ENCODE data around the gene C13orf46. TPM values are rescaled to one million over a fixed set of nuclear protein-coding genes. Genes with fewer than 3 reads are reported as not detected.

Gene C13orf46
- total RNA-seq, 2 experiments from 2014 or later, result 4.0 to 4.9 TPM

GRCh38 chr13:113967729-113968462 lies 6.0 kb downstream of the C13orf46 start:
- Mint-ChIP-seq H3K4me1 (no peaks in the 10 kb centered on the region), H3K36me3 (peaks cover 4% of the 10 kb centered on the region), H3K4me3 (no peak overlapping the region), H3K27ac (no peak overlapping the region), H3K27me3 (no peaks in the 10 kb centered on the region), H3K9me3 (no peaks in the 10 kb centered on the region)
- DNase-seq (no peak), ATAC-seq (ENCODE audit: low read depth) (no peak)
- POLR2A ChIA-PET, result no interaction called here

- H3K27me3 Mint-ChIP-seq, result no peaks in the 10 kb centered on the region
- peaks cover 4% of the 10 kb centered on the region for H3K36me3 Mint-ChIP-seq
- no peaks in the 10 kb centered on the region for H3K9me3 Mint-ChIP-seq
- no peak for ATAC-seq (ENCODE audit: low read depth)
- H3K27ac Mint-ChIP-seq, result no peak overlapping the region
- DNase-seq, result no peak
- POLR2A ChIA-PET, result no interaction called here
- H3K4me3 Mint-ChIP-seq, result no peak overlapping the region
- H3K4me1 Mint-ChIP-seq, result no peaks in the 10 kb centered on the region
Measured at GRCh38 chr13:113967206-113967720, 6.6 kb downstream of the C13orf46 start.

- no peak overlapping the region for H3K4me3 Mint-ChIP-seq
- no peak for DNase-seq
- no peaks in the 10 kb centered on the region for H3K4me1 Mint-ChIP-seq
- no peak for ATAC-seq (ENCODE audit: low read depth)
- POLR2A ChIA-PET, result no interaction called here
- H3K9me3 Mint-ChIP-seq, result peaks cover 3% of the 10 kb centered on the region
- no peak overlapping the region for H3K27ac Mint-ChIP-seq
- H3K27me3 Mint-ChIP-seq, result no peaks in the 10 kb centered on the region
- H3K36me3 Mint-ChIP-seq, result peaks cover 4% of the 10 kb centered on the region
Measured at GRCh38 chr13:113965968-113966884, 7.7 kb downstream of the C13orf46 start.

- ATAC-seq (ENCODE audit: low read depth) (no peak), DNase-seq (no peak)
- Mint-ChIP-seq H3K27me3 (no peaks in the 10 kb centered on the region), H3K4me1 (no peaks in the 10 kb centered on the region), H3K9me3 (peaks cover 5% of the 10 kb centered on the region), H3K27ac (no peak overlapping the region), H3K36me3 (peaks cover 5% of the 10 kb centered on the region), H3K4me3 (no peak overlapping the region)
- POLR2A ChIA-PET, result no interaction called here
Measured at GRCh38 chr13:113965383-113965874, 8.4 kb downstream of the C13orf46 start.

GRCh38 chr13:113964251-113964995 lies 9.5 kb downstream of the C13orf46 start:
- POLR2A ChIA-PET, result no interaction called here
- no peak for ATAC-seq (ENCODE audit: low read depth)
- H3K4me1 Mint-ChIP-seq, result no peaks in the 10 kb centered on the region

GRCh38 chr13:113963376-113963775 lies 10.5 kb downstream of the C13orf46 start:
- DNase-seq (no peak), ATAC-seq (ENCODE audit: low read depth) (no peak)
- H3K36me3 Mint-ChIP-seq, result peaks cover 5% of the 10 kb centered on the region
- no peaks in the 10 kb centered on the region for H3K4me1 Mint-ChIP-seq
- no peak overlapping the region for H3K4me3 Mint-ChIP-seq
- H3K9me3 Mint-ChIP-seq, result peaks cover 14% of the 10 kb centered on the region
- no peaks in the 10 kb centered on the region for H3K27me3 Mint-ChIP-seq
- no peak overlapping the region for H3K27ac Mint-ChIP-seq
- POLR2A ChIA-PET, result no interaction called here

More at GRCh38 chr13:113964251-113964995, 9.5 kb downstream of the C13orf46 start:
- no peak overlapping the region for H3K27ac Mint-ChIP-seq
- peaks cover 8% of the 10 kb centered on the region for H3K9me3 Mint-ChIP-seq
- H3K4me3 Mint-ChIP-seq, result no peak overlapping the region
- no peaks in the 10 kb centered on the region for H3K27me3 Mint-ChIP-seq
- peaks cover 7% of the 10 kb centered on the region for H3K36me3 Mint-ChIP-seq
- no peak for DNase-seq

- ATAC-seq (ENCODE audit: low read depth) (no peak), DNase-seq (no peak)
- H3K9me3 Mint-ChIP-seq, result peaks cover 15% of the 10 kb centered on the region
- no peak overlapping the region for H3K27ac Mint-ChIP-seq
- H3K4me1 Mint-ChIP-seq, result no peaks in the 10 kb centered on the region
- no peak overlapping the region for H3K4me3 Mint-ChIP-seq
- POLR2A ChIA-PET, result no interaction called here
- H3K36me3 Mint-ChIP-seq, result peaks cover 5% of the 10 kb centered on the region
- no peaks in the 10 kb centered on the region for H3K27me3 Mint-ChIP-seq
Measured at GRCh38 chr13:113962975-113963374, 10.9 kb downstream of the C13orf46 start.

GRCh38 chr13:113962386-113962785 lies 11.5 kb downstream of the C13orf46 start:
- H3K9me3 Mint-ChIP-seq, result peaks cover 18% of the 10 kb centered on the region
- no peak overlapping the region for H3K27ac Mint-ChIP-seq
- H3K36me3 Mint-ChIP-seq, result peaks cover 5% of the 10 kb centered on the region
- no peaks in the 10 kb centered on the region for H3K4me1 Mint-ChIP-seq
- no peak for ATAC-seq (ENCODE audit: low read depth)
- no peaks in the 10 kb centered on the region for H3K27me3 Mint-ChIP-seq
- no peak for DNase-seq
- H3K4me3 Mint-ChIP-seq, result no peak overlapping the region
- POLR2A ChIA-PET, result no interaction called here

GRCh38 chr13:113960276-113960948 lies 13.5 kb downstream of the C13orf46 start:
- no peak overlapping the region for H3K4me3 Mint-ChIP-seq

GRCh38 chr13:113959198-113959597 lies 14.7 kb downstream of the C13orf46 start:
- no peak overlapping the region for H3K4me3 Mint-ChIP-seq
- H3K4me1 Mint-ChIP-seq, result no peaks in the 10 kb centered on the region
- ATAC-seq (ENCODE audit: low read depth) (no peak), DNase-seq (no peak)
- no peaks in the 10 kb centered on the region for H3K27me3 Mint-ChIP-seq
- peaks cover 19% of the 10 kb centered on the region for H3K9me3 Mint-ChIP-seq
- peaks cover 13% of the 10 kb centered on the region for H3K36me3 Mint-ChIP-seq
- POLR2A ChIA-PET, result no interaction called here
- no peak overlapping the region for H3K27ac Mint-ChIP-seq

More at GRCh38 chr13:113960276-113960948, 13.5 kb downstream of the C13orf46 start:
- DNase-seq (no peak), ATAC-seq (ENCODE audit: low read depth) (no peak)
- H3K4me1 Mint-ChIP-seq, result no peaks in the 10 kb centered on the region
- POLR2A ChIA-PET, result no interaction called here
- H3K9me3 Mint-ChIP-seq, result peaks cover 19% of the 10 kb centered on the region
- H3K36me3 Mint-ChIP-seq, result peaks cover 12% of the 10 kb centered on the region
- no peak overlapping the region for H3K27ac Mint-ChIP-seq
- no peaks in the 10 kb centered on the region for H3K27me3 Mint-ChIP-seq

GRCh38 chr13:113958373-113958772 lies 15.5 kb downstream of the C13orf46 start:
- Mint-ChIP-seq H3K9me3 (peaks cover 19% of the 10 kb centered on the region), H3K4me1 (no peaks in the 10 kb centered on the region), H3K4me3 (no peak overlapping the region), H3K27me3 (no peaks in the 10 kb centered on the region), H3K36me3 (peaks cover 13% of the 10 kb centered on the region), H3K27ac (no peak overlapping the region)
- ATAC-seq (ENCODE audit: low read depth) (no peak), DNase-seq (no peak)
- POLR2A ChIA-PET, result no interaction called here

- Mint-ChIP-seq H3K27me3 (no peaks in the 10 kb centered on the region), H3K4me3 (no peak overlapping the region), H3K9me3 (peaks cover 16% of the 10 kb centered on the region), H3K4me1 (no peaks in the 10 kb centered on the region), H3K36me3 (peaks cover 13% of the 10 kb centered on the region), H3K27ac (no peak overlapping the region)
- DNase-seq (no peak), ATAC-seq (ENCODE audit: low read depth) (no peak)
- POLR2A ChIA-PET, result no interaction called here
Measured at GRCh38 chr13:113956571-113956970, 17.3 kb downstream of the C13orf46 start.

GRCh38 chr13:113955691-113956090 lies 18.2 kb downstream of the C13orf46 start:
- ATAC-seq (ENCODE audit: low read depth), result no peak
- no peaks in the 10 kb centered on the region for H3K27me3 Mint-ChIP-seq

More at GRCh38 chr13:113955691-113956090, 18.2 kb downstream of the C13orf46 start:
- Mint-ChIP-seq H3K36me3 (peaks cover 13% of the 10 kb centered on the region), H3K27ac (no peak overlapping the region), H3K9me3 (peaks cover 16% of the 10 kb centered on the region), H3K4me1 (no peaks in the 10 kb centered on the region), H3K4me3 (no peak overlapping the region)
- no peak for DNase-seq
- POLR2A ChIA-PET, result no interaction called here
